A673 (cell line): Measurements from ENCODE around the gene AFG1L.

Experiments
- CTCF ChIP-seq: fragments of 300-800, 200-600 bp; sonication (generic); conservative IDR thresholded peaks from 2 replicates; pipeline ENCODE4 v1.5.1; 2017; ENCODE audit warnings: low read depth, mild to moderate bottlenecking, antibody characterized with exemption, low read length, moderate library complexity, mixed read lengths
- EZH2 ChIP-seq: fragments of 200-600 bp; sonication (generic); IDR thresholded peaks from 2 replicates; pipeline ENCODE4 v1.6.1; 2017; ENCODE audit warnings: borderline replicate concordance, low read depth, mild to moderate bottlenecking, mixed read lengths, antibody characterized with exemption, low read length; ENCODE audit not compliant: poor library complexity, severe bottlenecking

DNA sequence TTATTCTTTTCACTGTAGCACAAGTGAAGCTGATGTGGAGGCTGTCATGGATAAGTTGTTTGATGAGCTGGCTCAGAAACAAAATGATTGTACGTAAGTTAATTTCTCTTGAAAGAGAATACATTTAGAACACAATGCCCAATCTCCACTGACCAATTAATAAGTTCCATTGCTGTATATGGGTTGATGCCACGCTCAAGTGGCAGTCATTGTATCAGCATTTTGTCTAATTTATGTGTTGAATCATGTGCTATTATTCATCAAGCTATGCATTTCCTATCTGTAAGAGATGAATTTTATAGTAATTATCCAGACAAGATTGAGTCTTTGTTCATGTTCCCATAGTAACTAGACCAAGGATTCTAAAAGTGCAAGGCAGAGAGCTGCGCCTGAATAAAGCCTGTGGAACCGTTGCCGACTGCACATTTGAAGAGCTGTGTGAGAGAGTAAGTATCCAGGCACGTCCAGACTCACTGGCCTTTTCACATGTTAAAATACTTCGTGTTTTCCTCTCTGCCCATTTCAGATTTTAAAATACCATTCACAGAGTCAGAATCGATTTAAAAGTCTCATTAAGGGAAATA, 182.1 kb downstream of the AFG1L start:
- no peak for TF ChIP-seq EZH2
- TF ChIP-seq CTCF: no peak
